GM19324 (cell line): ENCODE results near the gene PPP2R5E.
"Not testable (repeated sequence)": the region's sequence is repeated elsewhere in the genome, so short reads cannot be mapped to it uniquely, and the experiment has no call there.

ENCODE experiments used
- ATAC-seq: cut with Tn5 transposase; IDR thresholded peaks from one replicate; pipeline ENCODE4 v1.9.1; 2021; ENCODE audit warnings: mild to moderate bottlenecking, moderate library complexity; ENCODE audit not compliant: unreplicated experiment, low FRiP score

PPP2R5E gene

DNA sequence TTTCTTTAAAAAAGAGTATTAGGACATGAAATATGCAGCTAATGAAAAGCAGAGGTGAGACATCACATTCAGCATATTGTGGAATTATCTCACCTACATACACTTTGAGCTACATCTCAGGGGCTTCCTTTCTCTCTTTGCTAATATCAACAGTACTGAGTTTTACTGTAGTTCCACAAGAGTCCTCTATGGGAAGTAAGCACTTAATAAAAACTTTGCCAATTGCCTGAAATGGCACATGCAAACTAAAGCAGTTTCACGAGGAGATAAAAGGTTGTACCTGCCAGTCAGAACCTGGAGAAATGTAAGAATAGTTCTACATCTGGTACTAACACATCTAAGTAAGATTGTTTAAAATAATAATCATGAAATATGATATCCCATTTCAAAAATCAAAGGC, 150.9 kb downstream of the PPP2R5E start:
- no peak for ATAC-seq

DNA sequence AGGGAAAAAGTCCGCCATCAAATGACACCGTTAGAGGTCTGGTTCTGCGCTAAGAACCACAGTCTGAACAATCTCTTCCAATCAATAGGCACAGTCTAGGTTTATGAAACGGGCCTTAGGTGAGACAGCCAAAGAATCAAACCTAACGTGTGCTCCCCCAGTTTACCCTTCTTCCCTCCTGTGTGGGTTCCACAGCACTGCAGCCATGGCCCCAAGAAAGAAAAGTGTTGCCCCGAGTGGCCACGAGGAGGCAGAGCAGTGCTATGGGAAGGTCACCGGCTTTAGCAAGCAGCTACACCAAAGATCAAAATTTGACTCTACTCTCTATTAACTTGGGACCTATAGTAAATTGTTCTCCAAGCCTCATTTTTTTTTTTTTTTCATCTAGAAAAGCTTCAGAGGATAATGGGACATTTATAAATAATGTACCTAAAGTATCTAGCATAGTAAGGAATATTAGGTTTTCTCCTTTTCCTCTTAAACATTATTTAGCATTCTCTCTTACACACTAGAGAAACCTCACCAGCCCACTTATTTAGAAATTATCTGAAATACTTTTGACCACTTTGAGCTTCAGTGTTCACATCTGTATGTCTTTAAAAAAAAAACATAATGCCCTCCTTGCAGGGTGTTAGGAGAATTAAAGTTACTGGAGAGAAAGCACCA, 154.3 kb downstream of the PPP2R5E start:
- ATAC-seq, result peak; percentile 55

GRCh38 chr14:63387711-63388110, 155.5 kb downstream of the PPP2R5E start:
- ATAC-seq, result no peak

- ATAC-seq, result peak; percentile 64
Observed at GRCh38 chr14:63383776-63384367, 159.3 kb downstream of the PPP2R5E start.

- no peak for ATAC-seq
Observed at GRCh38 chr14:63378444-63378843, 164.7 kb downstream of the PPP2R5E start.

GRCh38 chr14:63375769-63376168, 167.4 kb downstream of the PPP2R5E start:
- ATAC-seq, result no peak

GRCh38 chr14:63371613-63372012, 171.6 kb downstream of the PPP2R5E start:
- ATAC-seq, result not testable (repeated sequence)

GRCh38 chr14:63371033-63371432, 172.1 kb downstream of the PPP2R5E start:
- ATAC-seq, result no peak

GRCh38 chr14:63367742-63368364, 175.3 kb downstream of the PPP2R5E start:
- ATAC-seq, result no peak

DNA sequence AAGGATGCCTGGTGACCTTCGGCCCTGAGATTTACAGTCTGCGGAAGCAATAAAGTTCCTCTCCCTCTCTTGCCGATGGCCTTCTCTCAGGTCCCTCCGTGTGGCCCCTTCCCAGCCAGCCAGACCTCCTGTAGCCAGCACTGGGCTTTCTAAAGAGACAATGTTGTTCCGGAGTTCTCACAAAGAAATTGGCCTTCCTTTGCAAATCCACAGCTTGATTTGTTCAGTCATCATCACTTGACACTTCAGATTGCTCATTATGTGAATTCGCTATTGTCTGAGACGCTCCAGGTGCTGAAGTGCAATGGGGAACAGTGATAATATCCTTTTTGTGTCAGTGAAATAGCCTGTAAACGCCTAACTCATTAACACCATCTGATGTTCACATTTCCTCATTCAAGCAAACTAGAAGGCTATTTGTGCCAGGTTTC, 180.8 kb downstream of the PPP2R5E start:
- ATAC-seq, result no peak

DNA sequence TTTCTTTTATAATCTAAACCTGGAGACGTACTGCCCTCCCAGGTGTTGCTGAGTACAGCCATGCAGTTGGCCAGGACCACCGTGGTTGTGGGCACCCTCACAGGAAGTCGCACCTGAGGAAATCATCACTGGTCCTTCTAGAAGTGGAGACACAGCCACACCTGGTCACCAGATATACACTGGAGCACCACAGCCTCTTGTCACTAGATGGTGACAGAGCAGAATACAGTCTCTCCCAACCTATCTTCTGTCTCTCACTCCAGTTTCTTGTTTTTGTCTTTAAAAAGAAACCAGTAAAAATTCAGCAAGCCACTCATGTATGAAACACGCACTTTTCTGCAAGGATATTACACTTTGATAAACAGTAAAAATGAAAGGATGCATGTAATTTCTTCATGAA, 181.4 kb downstream of the PPP2R5E start:
- ATAC-seq, result no peak

DNA sequence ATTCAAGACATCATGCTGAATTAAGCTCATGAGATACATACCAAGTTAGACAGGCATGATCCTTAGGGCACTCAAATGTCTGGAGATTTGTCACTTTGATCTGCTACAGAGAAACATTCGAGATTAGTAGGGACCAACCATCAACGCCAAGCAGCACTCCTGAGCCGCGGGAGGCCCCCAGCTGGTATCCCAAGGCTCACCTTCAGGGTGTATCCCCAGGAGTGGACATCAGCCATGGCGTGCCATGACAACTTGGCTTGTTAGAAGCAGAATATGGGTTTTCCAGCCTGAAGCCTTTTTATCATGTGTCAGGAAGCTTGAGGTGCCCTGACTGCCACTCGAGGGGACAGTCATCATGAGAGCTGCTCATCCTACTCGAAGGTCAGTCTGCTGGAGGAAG, 185.3 kb downstream of the PPP2R5E start:
- no peak for ATAC-seq

- no peak for ATAC-seq
Observed at GRCh38 chr14:63345826-63346225, 197.4 kb downstream of the PPP2R5E start.

GRCh38 chr14:63344336-63344735, 198.8 kb downstream of the PPP2R5E start:
- no peak for ATAC-seq

DNA sequence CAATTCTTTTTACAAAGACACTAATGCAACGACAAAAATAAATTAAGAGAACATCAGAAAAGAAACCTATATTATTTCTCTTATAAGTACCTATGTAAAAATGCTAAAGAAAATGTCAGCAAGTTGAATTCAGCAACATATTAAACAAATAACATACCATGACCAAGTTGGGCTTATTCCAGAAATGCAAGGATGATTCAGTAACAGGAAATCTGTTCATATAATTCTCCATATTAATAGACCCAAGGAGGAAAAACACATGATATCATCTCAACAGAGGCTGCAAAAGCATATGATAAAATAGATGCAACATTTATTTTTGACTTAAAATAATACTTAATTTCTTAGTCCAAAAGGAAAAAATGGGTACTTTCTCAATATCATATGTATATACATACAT, 199.3 kb downstream of the PPP2R5E start:
- no peak for ATAC-seq

DNA sequence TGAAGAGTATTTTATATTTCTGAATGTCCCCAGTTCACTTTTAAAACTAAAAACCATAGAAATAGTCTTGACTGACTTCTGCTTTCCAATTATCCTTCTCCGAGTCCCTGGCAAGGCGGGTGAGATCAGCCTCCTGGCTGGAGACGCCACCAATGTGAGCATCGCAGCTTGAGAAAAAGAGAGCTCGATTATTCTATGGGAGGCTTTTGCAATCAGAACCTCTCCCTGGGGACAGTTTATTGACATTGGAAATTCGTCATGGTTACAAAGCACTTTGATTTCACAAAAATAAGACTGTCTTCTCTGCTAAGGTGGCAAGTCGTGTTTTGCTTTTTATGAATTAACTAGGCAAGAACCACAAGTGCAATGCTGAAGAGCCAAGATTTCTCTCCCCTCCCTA, 200.8 kb downstream of the PPP2R5E start:
- no peak for ATAC-seq

- ATAC-seq, result no peak
Observed at GRCh38 chr14:63328787-63329737, 214.1 kb downstream of the PPP2R5E start.

DNA sequence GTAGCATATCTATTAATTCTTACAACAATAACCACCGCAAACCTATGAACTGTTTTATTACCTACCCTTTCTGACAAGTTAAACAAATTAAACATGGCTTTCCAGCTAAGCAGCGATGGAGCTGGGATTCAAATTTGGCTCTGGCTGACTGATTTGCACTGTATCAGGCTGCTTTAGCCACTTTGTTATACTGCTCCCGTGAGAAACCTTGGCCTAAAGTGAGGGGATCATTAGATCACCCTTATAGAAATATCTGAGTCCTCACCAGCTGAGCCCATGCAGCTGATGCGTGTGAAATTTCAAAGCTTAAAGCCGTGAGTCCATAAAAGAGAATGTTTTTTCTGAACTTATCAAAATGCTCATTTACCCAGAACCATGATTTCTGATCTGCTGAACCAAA, 216.3 kb downstream of the PPP2R5E start:
- no peak for ATAC-seq

DNA sequence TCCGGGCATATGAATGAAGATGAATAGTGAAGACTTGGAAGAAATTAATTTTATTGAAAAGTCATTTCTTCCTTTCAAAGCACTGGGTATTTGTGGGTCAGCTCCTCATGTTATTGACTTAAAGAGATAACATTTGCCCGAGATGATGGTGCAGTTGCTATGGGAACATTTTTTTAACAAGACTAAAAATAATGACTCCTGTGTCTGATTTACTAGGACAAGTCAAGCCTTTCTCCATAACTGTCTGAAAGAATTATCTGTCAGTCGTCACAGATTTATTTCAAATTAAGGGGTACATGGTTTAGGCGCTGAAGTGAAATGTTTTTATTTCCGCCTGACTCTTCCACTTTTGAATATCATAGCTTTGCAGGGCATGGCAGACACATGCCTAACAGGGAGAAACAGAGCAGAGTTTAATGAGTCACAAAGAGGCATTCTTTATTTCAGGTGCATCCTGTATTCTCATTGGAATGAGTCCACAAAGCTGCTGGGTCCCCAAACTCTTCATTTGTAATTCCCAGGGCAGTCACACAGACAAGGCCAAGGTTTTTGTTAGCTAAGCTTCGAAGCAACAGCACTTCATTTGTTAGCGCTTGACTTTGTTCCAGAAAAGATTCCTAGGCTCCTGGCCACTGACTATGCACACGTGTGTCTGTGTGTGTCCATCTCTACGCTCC, 220.1 kb downstream of the PPP2R5E start:
- no peak for ATAC-seq

DNA sequence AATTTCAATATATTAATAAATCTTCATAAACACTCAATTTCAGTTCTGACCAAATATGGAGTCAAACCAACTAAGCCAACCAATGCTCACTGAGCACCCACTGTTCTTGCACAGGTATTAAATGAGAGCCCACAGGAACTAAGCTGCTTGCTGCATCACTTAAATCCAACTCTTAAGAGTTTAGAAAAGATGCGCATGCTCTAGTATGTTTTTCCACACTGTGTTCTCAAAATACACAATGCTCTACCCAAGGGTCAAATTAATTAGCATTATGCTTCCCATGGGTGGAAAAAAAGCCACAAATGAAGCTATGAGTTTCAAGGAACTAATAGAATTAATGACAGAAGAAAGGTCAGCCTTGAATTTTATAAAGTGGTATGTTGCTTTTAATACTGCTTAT, 220.7 kb downstream of the PPP2R5E start:
- ATAC-seq, result no peak
